H1 (cell line): ENCODE data around the gene TSR3. TPM values are rescaled to one million over a fixed set of nuclear protein-coding genes. Genes with fewer than 3 reads are reported as not detected.

Experiments
- CTCF ChIA-PET: fragments of 300-600 bp; sonication (Branson Sonifier 250); formaldehyde crosslinking; loops from one replicate; lab custom pipeline; 2021; ENCODE audit not compliant: partially characterized antibody; lab: Charles Lee
- POLR2A ChIA-PET: fragments of 300-600 bp; sonication (Branson Sonifier 250); formaldehyde crosslinking; loops from one replicate; lab custom pipeline; 2021; ENCODE audit warnings: inconsistent platforms; ENCODE audit not compliant: partially characterized antibody; lab: Charles Lee
- DNase-seq, 2 experiments: peaks; one replicate each; pipeline versions ENCODE4 v3.0.0 to v3.0.0-alpha.2; 2010 to 2022; ENCODE audit warnings: low spot score in 2 of 2, low read depth in 1 of 2, mixed read lengths in 1 of 2
- FAIRE-seq: peaks from 2 replicates; lab custom pipeline; 2011; peaks lifted over from hg19 to GRCh38; lab: Jason Lieb, UNC
- H2AFZ ChIP-seq: 2 replicates; pipeline ENCODE4 v1.8.1; 2012; ENCODE audit warnings: low read length, inconsistent platforms
- H2AK5ac ChIP-seq: 2 replicates; pipeline ENCODE4 v1.6.1; 2013; ENCODE audit warnings: low read depth, low read length
- H2BK120ac ChIP-seq: replicated peaks from 2 replicates; pipeline ENCODE3; 2013; ENCODE audit warnings: low read depth, low read length, inconsistent platforms
- H2BK12ac ChIP-seq: 2 replicates; pipeline ENCODE4 v1.6.1; 2013; ENCODE audit warnings: low read depth, low read length
- H2BK15ac ChIP-seq: 2 replicates; pipeline ENCODE4 v1.6.1; 2013; ENCODE audit warnings: low read length
- H2BK20ac ChIP-seq: 2 replicates; pipeline ENCODE4 v1.6.1; 2013; ENCODE audit warnings: low read length
- H2BK5ac ChIP-seq: 2 replicates; pipeline ENCODE4 v1.6.1; 2013; ENCODE audit warnings: low read depth, low read length
- H3K14ac ChIP-seq: 2 replicates; pipeline ENCODE4 v1.6.1; 2013; ENCODE audit warnings: inconsistent platforms; ENCODE audit not compliant: insufficient read length
- H3K18ac ChIP-seq: 2 replicates; pipeline ENCODE4 v1.6.1; 2013; ENCODE audit warnings: low read length; ENCODE audit errors: extremely low read depth
- H3K23ac ChIP-seq: 2 replicates; pipeline ENCODE4 v1.6.1; 2013; ENCODE audit warnings: inconsistent platforms; ENCODE audit not compliant: insufficient read length
- H3K23me2 ChIP-seq: 2 replicates; pipeline ENCODE4 v1.6.1; 2013; ENCODE audit warnings: low read depth, low read length
- H3K27ac ChIP-seq: 2 replicates; pipeline ENCODE4 v1.6.1; 2011; ENCODE audit warnings: low read depth, low read length, inconsistent platforms
- H3K27me3 ChIP-seq, 4 experiments: replicated peaks in 1 of 4; 1 replicate in 1 of 4; 2 replicates in 3 of 4; pipeline versions ENCODE4 v1.6.1 to v1.8.1; 2011 to 2013; ENCODE audit warnings: low read length in 3 of 4, mild to moderate bottlenecking in 3 of 4, inconsistent platforms in 2 of 4, mixed read lengths in 2 of 4, moderate library complexity in 1 of 4; ENCODE audit not compliant: control insufficient read depth in 3 of 4, insufficient read depth in 3 of 4; ENCODE audit errors: extremely low read depth in 1 of 4
- H3K36me3 ChIP-seq, 4 experiments: 2 replicates each; pipeline versions ENCODE4 v1.6.1 to v1.8.1; 2011 to 2013; ENCODE audit warnings: mild to moderate bottlenecking in 4 of 4, low read length in 3 of 4, moderate library complexity in 2 of 4, control low read depth in 1 of 4, inconsistent platforms in 1 of 4; ENCODE audit not compliant: insufficient read depth in 4 of 4, control insufficient read depth in 2 of 4
- H3K4ac ChIP-seq: replicated peaks from 2 replicates; pipeline ENCODE3; 2013; ENCODE audit warnings: low read length, low read depth, mixed read lengths, inconsistent platforms; ENCODE audit not compliant: insufficient read length
- H3K4me1 ChIP-seq, 4 experiments: replicated peaks in 1 of 4; 1 replicate in 1 of 4; 2 replicates in 3 of 4; pipeline versions ENCODE4 v1.6.1 to v1.8.1; 2011 to 2013; ENCODE audit warnings: low read length in 3 of 4, inconsistent platforms in 2 of 4, mixed read lengths in 1 of 4; ENCODE audit not compliant: insufficient read depth in 4 of 4, control insufficient read depth in 3 of 4
- H3K4me2 ChIP-seq, 2 experiments: 2 replicates each; pipeline versions ENCODE4 v1.6.1 to v1.8.1; 2011 to 2013; ENCODE audit warnings: low read depth in 2 of 2, low read length in 2 of 2, control low read depth in 1 of 2, inconsistent platforms in 1 of 2, mild to moderate bottlenecking in 1 of 2; ENCODE audit not compliant: insufficient read depth in 1 of 2
- H3K4me3 ChIP-seq, 4 experiments: fragments of 200-600, 300-600 bp in 1 of 4; sonication (generic), shearing (Covaris generic), sonication (Bioruptor Twin) in 1 of 4; 2 replicates each; pipeline versions ENCODE4 v1.5.1 to v1.8.1; 2011 to 2016; ENCODE audit warnings: low read length in 4 of 4, low read depth in 3 of 4, control low read depth in 2 of 4, inconsistent platforms in 2 of 4, mild to moderate bottlenecking in 2 of 4, mixed read lengths in 1 of 4, moderate library complexity in 1 of 4; ENCODE audit not compliant: insufficient read depth in 2 of 4; ENCODE audit errors: extremely low read depth in 1 of 4
- H3K56ac ChIP-seq: replicated peaks from 2 replicates; pipeline ENCODE3; 2013; ENCODE audit warnings: low read depth, mild to moderate bottlenecking, mixed read lengths, low read length, inconsistent platforms; ENCODE audit not compliant: insufficient read length
- H3K79me1 ChIP-seq: 2 replicates; pipeline ENCODE4 v1.6.1; 2013; ENCODE audit warnings: low read depth, low read length, control low read depth
- H3K79me2 ChIP-seq, 2 experiments: 2 replicates each; pipeline versions ENCODE4 v1.6.1 to v1.8.1; 2012 to 2013; ENCODE audit warnings: low read length in 2 of 2, mild to moderate bottlenecking in 2 of 2, inconsistent platforms in 1 of 2; ENCODE audit not compliant: insufficient read depth in 2 of 2, control insufficient read depth in 1 of 2
- H3K9ac ChIP-seq, 4 experiments: replicated peaks in 1 of 4; 1 replicate in 1 of 4; 2 replicates in 3 of 4; pipeline versions ENCODE4 v1.6.1 to v1.8.1; 2011 to 2013; ENCODE audit warnings: low read depth in 3 of 4, low read length in 3 of 4, control low read depth in 2 of 4, mild to moderate bottlenecking in 2 of 4, moderate library complexity in 2 of 4, inconsistent platforms in 1 of 4; ENCODE audit errors: extremely low read depth in 1 of 4
- H3K9me3 ChIP-seq, 2 experiments: 2 replicates each; pipeline versions ENCODE4 v1.6.1 to v1.8.1; 2012 to 2013; ENCODE audit warnings: mild to moderate bottlenecking in 2 of 2, moderate library complexity in 2 of 2, control low read depth in 1 of 2, inconsistent platforms in 1 of 2, low read depth in 1 of 2, low read length in 1 of 2, mixed read lengths in 1 of 2; ENCODE audit not compliant: insufficient read depth in 2 of 2
- H4K20me1 ChIP-seq, 2 experiments: replicated peaks in 1 of 2; 2 replicates each; pipeline versions ENCODE3 to v1.8.1; 2011 to 2013; ENCODE audit warnings: inconsistent platforms in 2 of 2, low read length in 2 of 2, mild to moderate bottlenecking in 1 of 2; ENCODE audit not compliant: insufficient read depth in 2 of 2, control insufficient read depth in 1 of 2
- H4K5ac ChIP-seq: 2 replicates; pipeline ENCODE4 v1.6.1; 2013; ENCODE audit warnings: low read length, low read depth, mixed read lengths, inconsistent platforms; ENCODE audit not compliant: insufficient read length
- H4K8ac ChIP-seq: 2 replicates; pipeline ENCODE4 v1.8.0; 2013; ENCODE audit warnings: mild to moderate bottlenecking, moderate library complexity, low read length, inconsistent platforms; ENCODE audit not compliant: insufficient read depth; ENCODE audit errors: extremely low read depth
- H4K91ac ChIP-seq: replicated peaks from 2 replicates; pipeline ENCODE3; 2013; ENCODE audit warnings: low read length, mixed read lengths, inconsistent platforms; ENCODE audit not compliant: insufficient read length
- CBX8 ChIP-seq: fragments of 300-800, 300-1000 bp; sonication (generic); IDR thresholded peaks from 2 replicates; pipeline ENCODE4 v1.7.1; 2016; ENCODE audit warnings: low read depth, low read length, borderline replicate concordance
- CTBP2 ChIP-seq: IDR thresholded peaks from 2 replicates; pipeline ENCODE4 v1.7.0; 2011; ENCODE audit warnings: borderline replicate concordance, mild to moderate bottlenecking, moderate library complexity, mixed read lengths, low read length; ENCODE audit not compliant: insufficient read depth, insufficient read length
- SP4 ChIP-seq: IDR thresholded peaks from 2 replicates; pipeline ENCODE4 v1.6.1; 2012; ENCODE audit warnings: low read length, inconsistent platforms
- WGBS, 2 experiments: shearing (Covaris generic) in 1 of 2; methylation state at CpG; one replicate each; pipeline versions ENCODE4 v1.1.6 to v1.1.7; 2013 to 2015; ENCODE audit warnings: low lambda C conversion rate in 2 of 2, mixed read lengths in 2 of 2, inconsistent platforms in 1 of 2, low coverage in 1 of 2, missing lambda C conversion rate in 1 of 2; ENCODE audit not compliant: insufficient replicate concordance in 2 of 2, insufficient coverage in 1 of 2, insufficient read length in 1 of 2; ENCODE audit errors: extremely low coverage in 1 of 2, missing lambda C conversion rate in 1 of 2; 5-methylcytosine and 5-hydroxymethylcytosine counted together
- polyA plus RNA-seq, 7 experiments: library from polyadenylated mRNA; depleted of rRNA in 3 of 7; stranded (reverse) in 5 of 7; unstranded in 2 of 7; fragments of >200 nt in 5 of 7; fragments of 200-250 nt in 2 of 7; gene quantifications; 1 replicate in 5 of 7; 2 replicates in 1 of 7; 4 replicates in 1 of 7; pipeline versions ENCODE4 v1.2.1 to v1.2.3, GENCODE V29; 2011 to 2013; ENCODE audit warnings: missing spikeins in 2 of 7, mixed read lengths in 2 of 7
- total RNA-seq: library from RNA; stranded (reverse); fragmentation: NEBNext Ultra II Directional; extraction: Animal tissue kit (Norgen Biotek cat#: 25700); gene quantifications from 2 replicates; pipeline ENCODE4 v1.2.1, GENCODE V29; 2021

TSR3 gene
- total and polyA plus RNA-seq, 2 of the 8 experiments (the other 6 are each of a cell fraction or from before 2014, with no cell fraction given): 43.1 to 52.3 TPM

DNA sequence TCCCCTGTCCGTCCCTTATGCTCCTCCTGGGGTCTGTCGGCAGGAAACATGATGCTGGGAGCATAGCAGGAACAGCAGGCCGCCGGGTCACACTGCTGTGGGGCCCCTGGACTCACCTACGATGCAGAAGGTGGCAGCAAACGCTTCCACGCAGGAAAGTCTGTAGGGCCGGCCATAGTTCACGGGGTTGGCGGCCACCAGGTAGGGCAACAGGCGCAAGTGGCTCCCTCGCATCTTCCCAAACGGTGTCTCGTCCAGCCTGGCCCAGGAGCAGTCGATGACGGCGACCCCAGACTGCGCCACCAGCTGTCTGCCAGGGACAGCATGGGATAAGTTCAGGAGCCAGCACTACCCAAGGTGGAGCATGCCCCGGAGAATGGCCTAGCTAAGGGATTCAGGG lies 987 bp downstream of the TSR3 start:
- CTCF ChIA-PET: interaction anchor here (1.0 to 11.1 kb wide), 3 partner anchors 14 to 35 kb away, joined by 3 to 52 read pairs (median 43); partner anchors contain the start of gene BAIAP3
- Histone ChIP-seq H3K36me3 (peaks cover 4 to 9% (median 5%) of the 10 kb centered on the region in 4 experiments; a peak in 4 of 8 replicates), H3K79me1 (peaks cover 16% of the 10 kb centered on the region), H3K9me3 (no peaks in the 10 kb centered on the region), H2BK12ac (no peak overlapping the region), H3K9ac (peak overlapping the region in 2 of 4 experiments; percentile 72 to 76; a peak in 2 of 7 replicates), H4K8ac (peak overlapping the region; percentile 89), H3K79me2 (peaks cover 0 to 42% of the 10 kb centered on the region in 2 experiments; a peak in 2 of 4 replicates), H3K4me3 (peak overlapping the region; percentile 74 to 97 (median 88)), H3K4me2 (peak overlapping the region; percentile 88 to 99), H3K27me3 (no peaks in the 10 kb centered on the region), H2AFZ (no peak overlapping the region), H2BK120ac (no peak overlapping the region), H2BK20ac (no peak overlapping the region), H3K27ac (no peak overlapping the region), H4K91ac (peak overlapping the region; percentile 3), H3K4me1 (peaks cover 0 to 7% (median 4%) of the 10 kb centered on the region in 4 experiments; a peak in 3 of 7 replicates), H3K56ac (no peak overlapping the region), H2BK5ac (no peak overlapping the region), H3K14ac (no peak overlapping the region), H2AK5ac (no peak overlapping the region), H4K5ac (no peak overlapping the region), H3K23ac (no peak overlapping the region), H3K18ac (no peak overlapping the region), H3K4ac (peak overlapping the region; percentile 69), H3K23me2 (peaks cover 14% of the 10 kb centered on the region), H4K20me1 (peaks cover 0 to 13% of the 10 kb centered on the region in 2 experiments), H2BK15ac (no peak overlapping the region)
- POLR2A ChIA-PET: interaction anchor here (1.3 to 2.2 kb wide), 3 partner anchors 9 to 30 kb away, joined by 3 to 8 read pairs (median 5); no protein-coding TSS in a partner anchor
- WGBS, 2 experiments: 88% methylated on average over 19 of the region's 19 CpGs; no CpG with 5 or more reads in 1 of the 2 experiments
- DNase-seq (no peak), FAIRE-seq (no peak)
- no peak for TF ChIP-seq CBX8
- no peak for TF ChIP-seq SP4
- no peak for TF ChIP-seq CTBP2
